ENCODE measurements around the gene H19.

The H19 gene

DNA sequence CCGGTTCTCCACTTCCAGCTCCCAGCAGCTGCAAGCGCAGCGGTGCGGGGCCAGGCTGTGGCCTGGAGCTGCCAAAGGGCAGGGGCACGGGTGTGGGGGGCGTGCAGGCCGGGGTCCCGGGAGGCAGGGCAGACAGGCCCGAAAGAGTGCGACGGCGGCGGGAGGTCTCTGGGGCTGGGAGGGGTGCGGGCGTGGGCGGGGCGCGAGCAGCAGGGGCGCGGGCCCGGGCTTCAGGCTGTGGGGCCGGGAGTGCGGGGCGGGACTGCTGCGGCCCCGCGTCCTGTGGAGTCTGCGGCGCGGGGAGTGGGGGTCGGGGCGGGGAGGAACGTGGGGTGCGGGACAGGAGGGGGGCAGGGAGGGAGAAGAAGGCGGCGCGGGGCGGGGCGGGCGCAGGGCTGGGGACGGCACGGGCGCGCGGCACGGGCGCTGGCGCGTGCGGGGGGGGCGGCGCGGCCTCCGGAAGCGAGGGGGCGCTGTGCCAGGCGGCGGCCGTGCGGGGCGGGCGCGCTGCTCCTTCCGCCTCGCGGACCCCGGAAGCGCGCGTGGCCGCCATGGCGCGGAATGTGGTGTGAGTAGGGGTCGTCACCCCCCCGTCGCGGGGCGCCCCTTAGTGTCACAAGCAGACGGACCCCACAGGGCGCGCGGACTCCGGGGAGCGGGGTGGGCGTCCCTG is 50.7 kb downstream of the H19 start, which contains the start of gene MRPL23:
Gene MRPL23 (plus strand): TSS at position 521 of the 673 bp plus-strand sequence. CDS start 31 bp downstream, at position 552.
- DNase-seq: no peak

All from activated CD4-positive, alpha-beta T cell treated with anti-CD3 and anti-CD28 coated beads, Interleukin-2, amount 50 U/mL, for 1 hour (primary cell).